OCI-M2 (cell line): ENCODE data around the gene SUGP2.
"Not testable (repeated sequence)": the region's sequence is repeated elsewhere in the genome, so short reads cannot be mapped to it uniquely, and the experiment has no call there.

Experiments
- DNase-seq: peaks from one replicate; lab custom pipeline; 2025; ENCODE audit not compliant: unreplicated experiment; lab: John Stamatoyannopoulos, UW

The SUGP2 gene

GRCh38 chr19:19033176-19033425, 216 bp downstream of the SUGP2 start:
- DNase-seq = no peak

- peak; percentile 83 for DNase-seq
Measured at GRCh38 chr19:19032420-19033175, 719 bp downstream of the SUGP2 start.

- no peak for DNase-seq
Measured at GRCh38 chr19:19031891-19032290, 1.4 kb downstream of the SUGP2 start.

GRCh38 chr19:19028526-19028925, 4.8 kb downstream of the SUGP2 start:
- no peak for DNase-seq

- DNase-seq = no peak
Measured at GRCh38 chr19:19027228-19027627, 6.1 kb downstream of the SUGP2 start.

GRCh38 chr19:19026299-19026971, 6.9 kb downstream of the SUGP2 start:
- no peak for DNase-seq

GRCh38 chr19:19025861-19026260, 7.5 kb downstream of the SUGP2 start:
- no peak for DNase-seq

GRCh38 chr19:19023376-19023775, 9.9 kb downstream of the SUGP2 start:
- DNase-seq = not testable (repeated sequence)

- no peak for DNase-seq
Measured at GRCh38 chr19:19022380-19022961, 10.8 kb downstream of the SUGP2 start.

- DNase-seq = no peak
Measured at GRCh38 chr19:19021115-19021514, 12.2 kb downstream of the SUGP2 start.

- DNase-seq = no peak
Measured at GRCh38 chr19:19010551-19010950, 22.8 kb downstream of the SUGP2 start.

GRCh38 chr19:19009951-19010350, 23.4 kb downstream of the SUGP2 start:
- DNase-seq = no peak

GRCh38 chr19:19006213-19006612, 27.1 kb downstream of the SUGP2 start:
- no peak for DNase-seq

GRCh38 chr19:19004144-19004543, 29.2 kb downstream of the SUGP2 start:
- no peak for DNase-seq

GRCh38 chr19:18999896-19000620, 33.3 kb downstream of the SUGP2 start:
- DNase-seq = no peak

GRCh38 chr19:18999016-18999758, 34.1 kb downstream of the SUGP2 start:
- no peak for DNase-seq

- no peak for DNase-seq
Measured at GRCh38 chr19:18998276-18998675, 35.0 kb downstream of the SUGP2 start.

GRCh38 chr19:18996796-18997394, 36.4 kb downstream of the SUGP2 start:
- DNase-seq = no peak

GRCh38 chr19:18996351-18996750, 37.0 kb downstream of the SUGP2 start:
- DNase-seq = no peak

- no peak for DNase-seq
Measured at GRCh38 chr19:18995804-18996241, 37.5 kb downstream of the SUGP2 start.

- DNase-seq = no peak
Measured at GRCh38 chr19:18993115-18993514, 40.2 kb downstream of the SUGP2 start.
